Activated CD8-positive, alpha-beta T cell treated with anti-CD3 and anti-CD28 coated beads, Interleukin-2, amount 10 ng/mL, durations not matched to agents 7 days and 5 days (primary cell): ENCODE results near the gene PDE3B. TPM values are rescaled to one million over a fixed set of nuclear protein-coding genes. Genes with fewer than 3 reads are reported as not detected.
"Not testable (repeated sequence)": the region's sequence is repeated elsewhere in the genome, so short reads cannot be mapped to it uniquely, and the experiment has no call there.

Experiments used
- ATAC-seq: fragments of 150-1000 bp; cut with Tn5 transposase; one replicate; pipeline ENCODE4 v1.10.0; 2021; ENCODE audit warnings: moderate library complexity
- CTCF ChIA-PET: fragments of 350-600 bp; sonication (Branson Sonifier 250); formaldehyde crosslinking; loops from one replicate; lab custom pipeline; 2021; ENCODE audit warnings: antibody characterized with exemption; lab: Charles Lee
- POLR2A ChIA-PET: fragments of 350-600 bp; sonication (Branson Sonifier 250); formaldehyde crosslinking; loops from one replicate; lab custom pipeline; 2021; ENCODE audit warnings: antibody characterized with exemption; lab: Charles Lee
- DNase-seq: peaks from one replicate; pipeline ENCODE4 v3.0.0-alpha.2; 2020
- H3K27ac Mint-ChIP-seq: one replicate; pipeline ENCODE4 v1.8.0; 2021; ENCODE audit warnings: mild to moderate bottlenecking, mixed read lengths
- H3K27me3 Mint-ChIP-seq: one replicate; pipeline ENCODE4 v1.8.0; 2021; ENCODE audit warnings: low read depth, mixed read lengths
- H3K36me3 Mint-ChIP-seq: one replicate; pipeline ENCODE4 v1.8.0; 2021; ENCODE audit warnings: low read depth, mixed read lengths
- H3K4me1 Mint-ChIP-seq: one replicate; pipeline ENCODE4 v1.8.0; 2021; ENCODE audit warnings: low read depth, mixed read lengths
- H3K4me3 Mint-ChIP-seq: one replicate; pipeline ENCODE4 v1.8.0; 2021; ENCODE audit warnings: mild to moderate bottlenecking, mixed read lengths
- H3K9me3 Mint-ChIP-seq: one replicate; pipeline ENCODE4 v1.8.0; 2022; ENCODE audit warnings: mixed read lengths; ENCODE audit not compliant: insufficient read depth
- total RNA-seq, 2 experiments: library from RNA; stranded (reverse); gene quantifications; one replicate each; pipeline ENCODE4 v1.2.3, GENCODE V29; 2021

PDE3B gene
- total RNA-seq, 2 experiments from 2014 or later: 74.8 to 81.4 TPM

DNA sequence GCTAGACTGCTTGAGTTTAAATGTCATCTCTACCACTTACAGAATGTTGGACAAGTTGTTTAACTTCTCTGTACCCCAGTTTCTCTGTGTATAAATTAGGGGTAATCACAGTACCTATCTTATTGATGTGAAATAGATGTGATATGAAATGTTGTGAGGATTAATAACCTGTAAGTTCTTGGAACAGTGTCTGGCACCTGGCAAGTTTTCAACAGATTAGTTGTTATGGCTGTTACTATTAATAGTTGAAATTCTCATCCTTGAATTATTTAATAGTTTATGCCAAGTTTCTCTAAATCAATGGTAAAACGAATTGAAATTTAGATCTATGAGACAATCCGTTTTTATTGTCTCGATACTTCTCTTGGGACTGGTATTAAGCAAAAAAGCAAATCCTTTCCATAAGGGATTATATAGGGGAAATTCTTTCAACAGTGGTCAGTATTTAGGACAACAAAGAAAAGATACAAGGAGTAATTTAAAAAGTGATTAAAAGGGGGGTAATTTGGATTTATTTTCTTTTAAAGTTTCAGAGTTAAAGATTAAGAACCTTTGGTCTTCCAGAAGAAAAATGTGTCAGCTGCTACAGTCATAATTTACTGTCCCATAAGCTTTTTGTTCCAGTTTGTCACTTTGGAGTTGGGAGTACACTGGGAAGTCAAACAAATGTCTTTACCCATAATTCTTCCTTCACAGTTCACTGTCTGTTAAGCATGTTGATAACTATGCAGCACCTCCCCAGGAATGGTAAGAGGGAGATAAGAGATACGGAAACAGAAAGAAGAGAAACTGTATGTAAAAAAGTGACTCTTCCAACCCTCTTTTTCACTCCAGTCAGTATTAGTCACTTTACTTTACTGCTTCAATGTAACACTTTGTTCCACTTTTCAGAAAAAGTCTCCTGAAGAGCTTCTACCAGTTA lies 13.2 kb downstream of the PDE3B start:
- peaks cover 47% of the 10 kb centered on the region for H3K4me1 Mint-ChIP-seq
- no peaks in the 10 kb centered on the region for H3K9me3 Mint-ChIP-seq
- peaks cover 90% of the 10 kb centered on the region for H3K36me3 Mint-ChIP-seq
- ChIA-PET CTCF (interaction anchor here (0.9 to 1.3 kb wide), 2 partner anchors 11 to 251 kb away, joined by 4 read pairs; no protein-coding TSS in a partner anchor), POLR2A (interaction anchor here (0.5 to 0.7 kb wide), 3 partner anchors 12 to 251 kb away, joined by 3 to 4 read pairs (median 3); no protein-coding TSS in a partner anchor)
- no peak for ATAC-seq
- no peak overlapping the region for H3K27ac Mint-ChIP-seq
- no peak for DNase-seq
- no peak overlapping the region for H3K4me3 Mint-ChIP-seq
- no peaks in the 10 kb centered on the region for H3K27me3 Mint-ChIP-seq

- DNase-seq (no peak), ATAC-seq (no peak)
- POLR2A ChIA-PET: no interaction called here
- no peaks in the 10 kb centered on the region for H3K27me3 Mint-ChIP-seq
- H3K4me3 Mint-ChIP-seq: no peak overlapping the region
- H3K36me3 Mint-ChIP-seq: peaks cover 90% of the 10 kb centered on the region
- CTCF ChIA-PET: interaction anchor here (0.9 kb wide), 1 partner anchor 250 kb away, joined by 4 read pairs; no protein-coding TSS in a partner anchor
- no peak overlapping the region for H3K27ac Mint-ChIP-seq
- peaks cover 38% of the 10 kb centered on the region for H3K4me1 Mint-ChIP-seq
- H3K9me3 Mint-ChIP-seq: no peaks in the 10 kb centered on the region
Measured at GRCh38 chr11:14657841-14658240, 14.2 kb downstream of the PDE3B start.

DNA sequence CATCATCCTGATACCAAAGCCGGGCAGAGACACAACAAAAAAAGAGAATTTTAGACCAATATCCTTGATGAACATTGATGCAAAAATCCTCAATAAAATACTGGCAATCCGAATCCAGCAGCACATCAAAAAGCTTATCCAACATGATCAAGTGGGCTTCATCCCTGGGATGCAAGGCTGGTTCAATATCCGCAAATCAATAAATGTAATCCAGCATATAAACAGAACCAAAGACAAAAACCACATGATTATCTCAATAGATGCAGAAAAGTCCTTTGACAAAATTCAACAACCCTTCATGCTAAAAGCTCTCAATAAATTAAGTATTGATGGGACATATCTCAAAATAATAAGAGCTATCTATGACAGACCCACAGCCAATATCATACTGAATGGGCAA lies 21.3 kb downstream of the PDE3B start:
- CTCF ChIA-PET, H3K9me3 Mint-ChIP-seq, H3K27me3 Mint-ChIP-seq, H3K27ac Mint-ChIP-seq, DNase-seq, POLR2A ChIA-PET, H3K4me1 Mint-ChIP-seq, H3K4me3 Mint-ChIP-seq, ATAC-seq: not testable (repeated sequence)
- H3K36me3 Mint-ChIP-seq: peaks cover 67% of the 10 kb centered on the region

DNA sequence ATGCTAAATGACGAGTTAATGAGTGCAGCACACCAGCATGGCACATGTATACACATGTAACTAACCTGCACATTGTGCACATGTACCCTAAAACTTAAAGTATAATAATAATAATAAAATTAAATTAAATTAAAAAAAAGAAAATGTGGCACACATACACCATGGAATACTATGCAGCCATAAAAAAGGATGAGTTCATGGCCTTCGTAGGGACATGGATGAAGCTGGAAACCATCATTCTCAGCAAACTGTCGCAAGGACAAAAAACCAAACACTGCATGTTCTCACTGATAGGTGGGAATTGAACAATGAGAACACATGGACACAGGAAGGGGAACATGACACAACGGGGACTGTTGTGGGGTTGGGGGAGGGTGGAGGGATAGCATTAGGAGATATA lies 23.7 kb downstream of the PDE3B start:
- ATAC-seq, DNase-seq, H3K4me3 Mint-ChIP-seq, H3K27ac Mint-ChIP-seq, H3K9me3 Mint-ChIP-seq, H3K27me3 Mint-ChIP-seq: not testable (repeated sequence)
- POLR2A ChIA-PET: interaction anchor here (0.9 kb wide), 1 partner anchor 17 kb away, joined by 5 read pairs; no protein-coding TSS in a partner anchor
- H3K4me1 Mint-ChIP-seq: peaks cover 17% of the 10 kb centered on the region
- CTCF ChIA-PET: interaction anchor here (1.5 kb wide), 1 partner anchor 240 kb away, joined by 7 read pairs; no protein-coding TSS in a partner anchor
- peaks cover 65% of the 10 kb centered on the region for H3K36me3 Mint-ChIP-seq

GRCh38 chr11:14668731-14669301 lies 25.2 kb downstream of the PDE3B start:
- peaks cover 69% of the 10 kb centered on the region for H3K36me3 Mint-ChIP-seq
- no peaks in the 10 kb centered on the region for H3K27me3 Mint-ChIP-seq
- H3K9me3 Mint-ChIP-seq: no peaks in the 10 kb centered on the region
- POLR2A ChIA-PET: interaction anchor here (0.9 kb wide), 1 partner anchor 25 kb away, joined by 3 read pairs; the partner anchor contains the start of gene PDE3B
- peaks cover 24% of the 10 kb centered on the region for H3K4me1 Mint-ChIP-seq
- CTCF ChIA-PET: interaction anchor here (1.5 kb wide), 1 partner anchor 239 kb away, joined by 7 read pairs; no protein-coding TSS in a partner anchor
- no peak overlapping the region for H3K4me3 Mint-ChIP-seq
- no peak for DNase-seq
- no peak overlapping the region for H3K27ac Mint-ChIP-seq
- ATAC-seq: peak; percentile 23

DNA sequence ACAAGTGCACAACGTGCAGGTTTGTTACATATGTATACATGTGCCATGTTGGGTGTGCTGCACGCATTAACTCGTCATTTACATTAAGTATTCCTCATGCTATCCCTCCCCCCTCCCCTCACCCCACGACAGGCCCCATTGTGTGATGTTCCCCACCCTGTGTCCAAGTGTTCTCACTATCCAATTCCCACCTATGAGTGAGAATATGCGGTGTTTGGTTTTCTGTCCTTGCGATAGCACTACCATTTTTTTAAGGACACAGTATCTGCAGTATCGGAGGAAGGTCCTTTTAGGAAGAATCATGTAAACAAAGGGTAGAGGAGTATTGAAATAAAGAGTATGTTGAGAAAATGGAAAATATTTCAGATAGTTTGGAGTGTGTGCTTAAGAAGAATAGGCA lies 25.9 kb downstream of the PDE3B start:
- ATAC-seq: no peak
- Mint-ChIP-seq H3K4me3 (no peak overlapping the region), H3K27me3 (no peaks in the 10 kb centered on the region), H3K9me3 (no peaks in the 10 kb centered on the region), H3K27ac (no peak overlapping the region), H3K36me3 (peaks cover 69% of the 10 kb centered on the region), H3K4me1 (peaks cover 31% of the 10 kb centered on the region)
- CTCF ChIA-PET: interaction anchor here (1.5 kb wide), 1 partner anchor 14 kb away, joined by 3 read pairs; no protein-coding TSS in a partner anchor
- no peak for DNase-seq
- POLR2A ChIA-PET: no interaction called here

DNA sequence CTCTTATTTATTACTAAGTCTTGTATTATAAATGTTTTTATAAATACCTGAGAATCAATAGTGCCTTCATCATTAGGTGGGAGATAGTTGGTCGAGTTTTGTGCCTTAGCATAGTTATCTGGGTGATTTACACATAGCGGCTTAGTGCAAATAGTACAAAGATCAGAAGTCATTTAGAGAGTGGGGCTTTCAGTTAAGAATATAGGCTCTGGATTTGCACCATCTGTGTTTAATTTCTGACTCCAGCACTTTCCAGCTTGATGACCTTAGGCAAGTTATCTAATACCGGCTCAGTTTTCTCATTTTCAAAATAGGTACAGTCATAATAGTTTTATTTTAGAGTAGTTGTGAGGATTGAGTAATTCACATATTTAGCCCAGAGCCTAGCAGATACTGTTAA lies 26.4 kb downstream of the PDE3B start:
- ATAC-seq (no peak), DNase-seq (no peak)
- Mint-ChIP-seq H3K36me3 (peaks cover 69% of the 10 kb centered on the region), H3K27me3 (no peaks in the 10 kb centered on the region), H3K27ac (no peak overlapping the region), H3K4me3 (no peak overlapping the region), H3K9me3 (no peaks in the 10 kb centered on the region), H3K4me1 (peaks cover 31% of the 10 kb centered on the region)
- POLR2A ChIA-PET: interaction anchor here (0.8 kb wide), 1 partner anchor 16 kb away, joined by 3 read pairs; no protein-coding TSS in a partner anchor
- CTCF ChIA-PET: interaction anchor here (1.5 kb wide), 1 partner anchor 14 kb away, joined by 3 read pairs; no protein-coding TSS in a partner anchor

GRCh38 chr11:14672635-14673034 lies 29.0 kb downstream of the PDE3B start:
- no peak overlapping the region for H3K27ac Mint-ChIP-seq
- ChIA-PET POLR2A (no interaction called here), CTCF (no interaction called here)
- peaks cover 33% of the 10 kb centered on the region for H3K4me1 Mint-ChIP-seq
- no peaks in the 10 kb centered on the region for H3K27me3 Mint-ChIP-seq
- DNase-seq: no peak
- no peak overlapping the region for H3K4me3 Mint-ChIP-seq
- H3K9me3 Mint-ChIP-seq: no peaks in the 10 kb centered on the region
- no peak for ATAC-seq
- peaks cover 76% of the 10 kb centered on the region for H3K36me3 Mint-ChIP-seq

DNA sequence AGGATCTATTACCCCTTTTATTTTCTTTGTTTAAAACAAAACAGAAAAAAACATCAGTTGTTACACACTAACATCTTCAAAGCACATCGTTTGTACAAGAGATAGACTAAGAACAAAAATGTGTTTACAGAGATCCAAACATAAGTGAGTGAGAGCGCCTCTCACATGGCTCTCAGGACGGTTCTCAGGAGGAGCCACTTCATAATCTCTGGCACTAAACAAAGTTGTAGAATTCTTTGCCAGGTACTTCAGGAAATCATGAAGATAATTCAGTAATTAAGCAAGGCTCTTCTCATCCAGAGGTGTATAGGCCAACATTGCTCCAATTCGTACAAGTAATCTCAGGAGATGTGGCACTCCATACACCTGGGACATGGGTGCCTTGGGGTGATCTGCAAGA lies 29.8 kb downstream of the PDE3B start:
- DNase-seq (no peak), ATAC-seq (no peak)
- POLR2A ChIA-PET: no interaction called here
- Mint-ChIP-seq H3K27me3 (no peaks in the 10 kb centered on the region), H3K9me3 (peaks cover 3% of the 10 kb centered on the region), H3K4me3 (no peak overlapping the region), H3K36me3 (peaks cover 77% of the 10 kb centered on the region), H3K27ac (peak overlapping the region; percentile 11), H3K4me1 (peaks cover 33% of the 10 kb centered on the region)
- CTCF ChIA-PET: no interaction called here

DNA sequence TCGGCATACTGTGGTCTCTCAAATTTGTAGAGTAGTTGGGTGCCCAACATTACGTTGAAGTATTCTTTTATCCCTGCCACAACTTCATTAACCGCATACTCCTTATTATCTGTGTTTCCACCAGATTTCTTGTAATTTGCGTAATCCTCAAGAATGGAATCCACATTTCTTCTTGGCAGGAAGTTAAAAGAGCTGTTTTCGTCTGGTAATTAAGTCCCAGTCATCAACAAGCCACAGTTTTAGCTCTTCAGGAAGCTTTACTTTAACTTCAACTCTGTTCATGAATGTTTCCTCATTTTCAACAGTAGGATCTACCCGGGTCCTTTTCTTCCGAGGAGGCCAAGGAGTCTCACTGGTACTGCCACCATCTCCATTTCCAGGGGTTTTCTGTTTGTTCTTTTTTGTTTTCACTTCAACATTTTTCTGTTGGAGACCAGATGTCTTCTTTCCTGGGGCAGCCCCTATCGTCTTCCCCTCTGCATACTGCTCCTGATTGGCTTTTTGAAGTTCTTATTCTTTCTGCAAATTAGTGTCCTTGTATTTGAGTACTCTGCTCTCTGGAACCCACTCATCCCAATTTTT lies 30.3 kb downstream of the PDE3B start:
- Mint-ChIP-seq H3K27ac (peak overlapping the region; percentile 11), H3K36me3 (peaks cover 76% of the 10 kb centered on the region), H3K4me3 (no peak overlapping the region), H3K9me3 (peaks cover 6% of the 10 kb centered on the region), H3K4me1 (peaks cover 29% of the 10 kb centered on the region), H3K27me3 (no peaks in the 10 kb centered on the region)
- DNase-seq (no peak), ATAC-seq (no peak)
- POLR2A ChIA-PET: no interaction called here
- CTCF ChIA-PET: no interaction called here

DNA sequence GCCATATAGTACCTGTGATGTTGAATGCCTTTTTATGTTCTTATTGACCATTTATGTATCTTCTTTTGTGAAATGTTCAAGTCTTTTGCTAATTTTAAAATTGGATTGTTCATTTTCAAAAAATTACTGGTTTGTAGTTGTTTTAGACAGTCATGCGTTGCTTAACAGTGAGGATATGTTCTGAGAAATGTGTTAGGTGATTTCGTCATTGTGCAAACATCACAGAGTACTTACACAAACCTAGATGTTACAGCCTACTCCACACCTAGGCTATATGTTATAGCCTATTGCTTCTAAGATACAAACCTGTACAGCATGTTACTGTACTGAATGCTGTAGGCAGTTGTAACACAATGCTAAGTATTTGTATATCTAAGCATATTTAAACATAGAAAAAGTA lies 32.5 kb downstream of the PDE3B start:
- no peak overlapping the region for H3K4me3 Mint-ChIP-seq
- CTCF ChIA-PET: no interaction called here
- POLR2A ChIA-PET: no interaction called here
- H3K4me1 Mint-ChIP-seq: peaks cover 28% of the 10 kb centered on the region
- H3K36me3 Mint-ChIP-seq: peaks cover 84% of the 10 kb centered on the region
- DNase-seq (no peak), ATAC-seq (no peak)
- no peak overlapping the region for H3K27ac Mint-ChIP-seq
- H3K9me3 Mint-ChIP-seq: peaks cover 15% of the 10 kb centered on the region
- no peaks in the 10 kb centered on the region for H3K27me3 Mint-ChIP-seq
